ENCODE results near the gene ARL3.

The ARL3 gene

DNA sequence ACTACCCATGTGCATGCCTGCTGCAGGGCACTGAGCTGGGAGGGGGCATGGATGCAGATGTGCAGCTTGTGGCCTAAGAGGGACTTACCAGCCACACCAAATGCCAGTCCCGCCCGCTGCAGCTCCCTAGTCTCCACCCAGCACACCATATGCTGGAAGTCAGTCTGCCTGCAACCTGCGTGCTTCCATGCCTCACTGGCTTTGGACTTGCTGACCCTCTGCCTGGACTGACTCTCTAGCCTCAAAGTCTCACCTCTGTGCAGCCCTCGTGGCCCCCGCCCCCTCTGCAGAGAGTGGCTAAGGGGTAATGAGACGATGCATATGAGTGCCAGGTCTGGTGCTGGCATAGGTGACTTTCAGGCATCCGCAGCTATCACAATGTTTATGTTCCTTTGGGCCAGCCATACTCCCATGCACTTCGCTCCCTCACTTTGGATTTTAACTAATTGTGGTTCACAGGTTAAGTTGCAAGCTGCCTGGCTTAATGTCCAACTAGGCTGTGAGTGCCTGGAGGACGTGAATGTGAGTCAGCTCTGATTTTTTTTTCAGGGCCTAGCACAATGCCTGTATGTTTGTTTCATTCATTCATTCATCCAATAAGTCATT is 48.2 kb downstream of the ARL3 start:
- no peak for TF ChIP-seq PPARA (CRISPR knock-in tag; IDR thresholded peaks at IDR 0.05; ENCODE audit: borderline replicate concordance)
- TF ChIP-seq, protein P1, sequence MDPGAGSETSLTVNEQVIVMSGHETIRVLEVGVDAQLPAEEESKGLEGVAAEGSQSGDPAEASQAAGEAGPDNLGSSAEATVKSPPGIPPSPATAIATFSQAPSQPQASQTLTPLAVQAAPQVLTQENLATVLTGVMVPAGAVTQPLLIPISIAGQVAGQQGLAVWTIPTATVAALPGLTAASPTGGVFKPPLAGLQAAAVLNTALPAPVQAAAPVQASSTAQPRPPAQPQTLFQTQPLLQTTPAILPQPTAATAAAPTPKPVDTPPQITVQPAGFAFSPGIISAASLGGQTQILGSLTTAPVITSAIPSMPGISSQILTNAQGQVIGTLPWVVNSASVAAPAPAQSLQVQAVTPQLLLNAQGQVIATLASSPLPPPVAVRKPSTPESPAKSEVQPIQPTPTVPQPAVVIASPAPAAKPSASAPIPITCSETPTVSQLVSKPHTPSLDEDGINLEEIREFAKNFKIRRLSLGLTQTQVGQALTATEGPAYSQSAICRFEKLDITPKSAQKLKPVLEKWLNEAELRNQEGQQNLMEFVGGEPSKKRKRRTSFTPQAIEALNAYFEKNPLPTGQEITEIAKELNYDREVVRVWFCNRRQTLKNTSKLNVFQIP (CRISPR knock-in tag; IDR thresholded peaks at IDR 0.05; ENCODE audit: borderline replicate concordance, low read depth), result no peak
- no peak for TF ChIP-seq ZNF565 (CRISPR knock-in tag; conservative IDR thresholded peaks at IDR 0.05; ENCODE audit: low read depth)
- no peak for TF ChIP-seq OSR1 (CRISPR knock-in tag; IDR thresholded peaks at IDR 0.05)
- TF ChIP-seq ARNTL (CRISPR knock-in tag; IDR thresholded peaks at IDR 0.05; ENCODE audit: borderline replicate concordance, low read depth), result no peak
- TF ChIP-seq ZNF70 (CRISPR knock-in tag; IDR thresholded peaks at IDR 0.05), result no peak
- no peak for TF ChIP-seq ZNF8 (CRISPR knock-in tag; IDR thresholded peaks at IDR 0.05)
- TF ChIP-seq BACH2 (CRISPR knock-in tag; IDR thresholded peaks at IDR 0.05; ENCODE audit: borderline replicate concordance), result no peak
- TF ChIP-seq GLIS3 (CRISPR knock-in tag; IDR thresholded peaks at IDR 0.05), result no peak
- no peak for TF ChIP-seq ZFP3 (CRISPR knock-in tag; IDR thresholded peaks at IDR 0.05)
- TF ChIP-seq, protein P2, sequence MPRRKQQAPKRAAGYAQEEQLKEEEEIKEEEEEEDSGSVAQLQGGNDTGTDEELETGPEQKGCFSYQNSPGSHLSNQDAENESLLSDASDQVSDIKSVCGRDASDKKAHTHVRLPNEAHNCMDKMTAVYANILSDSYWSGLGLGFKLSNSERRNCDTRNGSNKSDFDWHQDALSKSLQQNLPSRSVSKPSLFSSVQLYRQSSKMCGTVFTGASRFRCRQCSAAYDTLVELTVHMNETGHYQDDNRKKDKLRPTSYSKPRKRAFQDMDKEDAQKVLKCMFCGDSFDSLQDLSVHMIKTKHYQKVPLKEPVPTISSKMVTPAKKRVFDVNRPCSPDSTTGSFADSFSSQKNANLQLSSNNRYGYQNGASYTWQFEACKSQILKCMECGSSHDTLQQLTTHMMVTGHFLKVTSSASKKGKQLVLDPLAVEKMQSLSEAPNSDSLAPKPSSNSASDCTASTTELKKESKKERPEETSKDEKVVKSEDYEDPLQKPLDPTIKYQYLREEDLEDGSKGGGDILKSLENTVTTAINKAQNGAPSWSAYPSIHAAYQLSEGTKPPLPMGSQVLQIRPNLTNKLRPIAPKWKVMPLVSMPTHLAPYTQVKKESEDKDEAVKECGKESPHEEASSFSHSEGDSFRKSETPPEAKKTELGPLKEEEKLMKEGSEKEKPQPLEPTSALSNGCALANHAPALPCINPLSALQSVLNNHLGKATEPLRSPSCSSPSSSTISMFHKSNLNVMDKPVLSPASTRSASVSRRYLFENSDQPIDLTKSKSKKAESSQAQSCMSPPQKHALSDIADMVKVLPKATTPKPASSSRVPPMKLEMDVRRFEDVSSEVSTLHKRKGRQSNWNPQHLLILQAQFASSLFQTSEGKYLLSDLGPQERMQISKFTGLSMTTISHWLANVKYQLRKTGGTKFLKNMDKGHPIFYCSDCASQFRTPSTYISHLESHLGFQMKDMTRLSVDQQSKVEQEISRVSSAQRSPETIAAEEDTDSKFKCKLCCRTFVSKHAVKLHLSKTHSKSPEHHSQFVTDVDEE (CRISPR knock-in tag; IDR thresholded peaks at IDR 0.05), result no peak
- TF ChIP-seq CSDC2 (CRISPR knock-in tag; IDR thresholded peaks at IDR 0.05), result no peak
- TF ChIP-seq TCF4 (CRISPR knock-in tag; IDR thresholded peaks at IDR 0.05; ENCODE audit: borderline replicate concordance), result no peak
- TF ChIP-seq ZFP30 (CRISPR knock-in tag; IDR thresholded peaks at IDR 0.05), result no peak
- TF ChIP-seq, protein P3, sequence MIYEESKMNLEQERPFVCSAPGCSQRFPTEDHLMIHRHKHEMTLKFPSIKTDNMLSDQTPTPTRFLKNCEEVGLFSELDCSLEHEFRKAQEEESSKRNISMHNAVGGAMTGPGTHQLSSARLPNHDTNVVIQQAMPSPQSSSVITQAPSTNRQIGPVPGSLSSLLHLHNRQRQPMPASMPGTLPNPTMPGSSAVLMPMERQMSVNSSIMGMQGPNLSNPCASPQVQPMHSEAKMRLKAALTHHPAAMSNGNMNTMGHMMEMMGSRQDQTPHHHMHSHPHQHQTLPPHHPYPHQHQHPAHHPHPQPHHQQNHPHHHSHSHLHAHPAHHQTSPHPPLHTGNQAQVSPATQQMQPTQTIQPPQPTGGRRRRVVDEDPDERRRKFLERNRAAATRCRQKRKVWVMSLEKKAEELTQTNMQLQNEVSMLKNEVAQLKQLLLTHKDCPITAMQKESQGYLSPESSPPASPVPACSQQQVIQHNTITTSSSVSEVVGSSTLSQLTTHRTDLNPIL (CRISPR knock-in tag; IDR thresholded peaks at IDR 0.05; ENCODE audit: low read depth), result no peak
- no peak for TF ChIP-seq SNAI2 (CRISPR knock-in tag; IDR thresholded peaks at IDR 0.05)
- no peak for TF ChIP-seq ESRRG (CRISPR knock-in tag; IDR thresholded peaks at IDR 0.05)
- no peak for ATAC-seq

DNA sequence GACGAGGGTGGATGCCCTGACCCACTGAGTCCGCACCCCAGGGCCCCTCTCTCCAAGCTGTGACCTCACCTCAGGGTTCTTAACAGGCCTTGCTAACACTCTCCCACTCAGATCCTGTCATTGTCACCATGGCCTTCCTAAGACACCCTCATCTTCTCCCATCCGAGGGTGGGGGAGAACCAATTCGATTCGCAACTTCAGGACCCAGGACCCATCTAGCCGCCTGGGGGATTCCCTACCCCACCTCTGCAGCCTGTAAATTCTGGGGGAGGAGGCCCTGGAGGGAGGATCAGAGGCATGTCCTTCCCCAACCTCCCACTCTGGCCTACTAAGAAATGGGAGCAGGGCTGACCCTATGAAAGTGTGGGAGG is 52.6 kb downstream of the ARL3 start:
- ATAC-seq, result peak; percentile 15
- TF ChIP-seq, protein P4, sequence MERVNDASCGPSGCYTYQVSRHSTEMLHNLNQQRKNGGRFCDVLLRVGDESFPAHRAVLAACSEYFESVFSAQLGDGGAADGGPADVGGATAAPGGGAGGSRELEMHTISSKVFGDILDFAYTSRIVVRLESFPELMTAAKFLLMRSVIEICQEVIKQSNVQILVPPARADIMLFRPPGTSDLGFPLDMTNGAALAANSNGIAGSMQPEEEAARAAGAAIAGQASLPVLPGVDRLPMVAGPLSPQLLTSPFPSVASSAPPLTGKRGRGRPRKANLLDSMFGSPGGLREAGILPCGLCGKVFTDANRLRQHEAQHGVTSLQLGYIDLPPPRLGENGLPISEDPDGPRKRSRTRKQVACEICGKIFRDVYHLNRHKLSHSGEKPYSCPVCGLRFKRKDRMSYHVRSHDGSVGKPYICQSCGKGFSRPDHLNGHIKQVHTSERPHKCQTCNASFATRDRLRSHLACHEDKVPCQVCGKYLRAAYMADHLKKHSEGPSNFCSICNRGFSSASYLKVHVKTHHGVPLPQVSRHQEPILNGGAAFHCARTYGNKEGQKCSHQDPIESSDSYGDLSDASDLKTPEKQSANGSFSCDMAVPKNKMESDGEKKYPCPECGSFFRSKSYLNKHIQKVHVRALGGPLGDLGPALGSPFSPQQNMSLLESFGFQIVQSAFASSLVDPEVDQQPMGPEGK (CRISPR knock-in tag; IDR thresholded peaks at IDR 0.05; ENCODE audit: borderline replicate concordance), result no peak
- no peak for TF ChIP-seq ISL1 (CRISPR knock-in tag; IDR thresholded peaks at IDR 0.05)
- no peak for TF ChIP-seq ZNF565 (CRISPR knock-in tag; conservative IDR thresholded peaks at IDR 0.05; ENCODE audit: low read depth)
- TF ChIP-seq, protein P1 (CRISPR knock-in tag; IDR thresholded peaks at IDR 0.05; ENCODE audit: borderline replicate concordance, low read depth), result no peak
- TF ChIP-seq, protein P2 (CRISPR knock-in tag; IDR thresholded peaks at IDR 0.05), result no peak
- TF ChIP-seq ZFP3 (CRISPR knock-in tag; IDR thresholded peaks at IDR 0.05), result no peak
- no peak for TF ChIP-seq GLIS3 (CRISPR knock-in tag; IDR thresholded peaks at IDR 0.05)
- TF ChIP-seq ZC3H10 (CRISPR knock-in tag; IDR thresholded peaks at IDR 0.05), result no peak
- no peak for TF ChIP-seq PPARA (CRISPR knock-in tag; IDR thresholded peaks at IDR 0.05; ENCODE audit: borderline replicate concordance)
- no peak for TF ChIP-seq ZNF8 (CRISPR knock-in tag; IDR thresholded peaks at IDR 0.05)
- TF ChIP-seq SNAI2 (CRISPR knock-in tag; IDR thresholded peaks at IDR 0.05), result no peak
- TF ChIP-seq, protein P5, sequence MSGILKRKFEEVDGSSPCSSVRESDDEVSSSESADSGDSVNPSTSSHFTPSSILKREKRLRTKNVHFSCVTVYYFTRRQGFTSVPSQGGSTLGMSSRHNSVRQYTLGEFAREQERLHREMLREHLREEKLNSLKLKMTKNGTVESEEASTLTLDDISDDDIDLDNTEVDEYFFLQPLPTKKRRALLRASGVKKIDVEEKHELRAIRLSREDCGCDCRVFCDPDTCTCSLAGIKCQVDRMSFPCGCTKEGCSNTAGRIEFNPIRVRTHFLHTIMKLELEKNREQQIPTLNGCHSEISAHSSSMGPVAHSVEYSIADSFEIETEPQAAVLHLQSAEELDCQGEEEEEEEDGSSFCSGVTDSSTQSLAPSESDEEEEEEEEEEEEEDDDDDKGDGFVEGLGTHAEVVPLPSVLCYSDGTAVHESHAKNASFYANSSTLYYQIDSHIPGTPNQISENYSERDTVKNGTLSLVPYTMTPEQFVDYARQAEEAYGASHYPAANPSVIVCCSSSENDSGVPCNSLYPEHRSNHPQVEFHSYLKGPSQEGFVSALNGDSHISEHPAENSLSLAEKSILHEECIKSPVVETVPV (CRISPR knock-in tag; IDR thresholded peaks at IDR 0.05), result no peak
- no peak for TF ChIP-seq ARNTL (CRISPR knock-in tag; IDR thresholded peaks at IDR 0.05; ENCODE audit: borderline replicate concordance, low read depth)
- no peak for TF ChIP-seq ZFP30 (CRISPR knock-in tag; IDR thresholded peaks at IDR 0.05)
- no peak for TF ChIP-seq OSR1 (CRISPR knock-in tag; IDR thresholded peaks at IDR 0.05)
- no peak for TF ChIP-seq BACH2 (CRISPR knock-in tag; IDR thresholded peaks at IDR 0.05; ENCODE audit: borderline replicate concordance)
- no peak for TF ChIP-seq TOX (CRISPR knock-in tag; IDR thresholded peaks at IDR 0.05; ENCODE audit: borderline replicate concordance)
- TF ChIP-seq RARB (CRISPR knock-in tag; IDR thresholded peaks at IDR 0.05), result no peak
- no peak for TF ChIP-seq CSDC2 (CRISPR knock-in tag; IDR thresholded peaks at IDR 0.05)

Data from SK-N-SH treated with all-trans-retinoic acid at 6 μM for 48 hours (cell line).